HFF-Myc (cell line): ENCODE results near the gene MYH16.

Experiments
- DNase-seq: peaks from one replicate; pipeline ENCODE4 v3.0.0-alpha.2; 2011; ENCODE audit warnings: low read depth; ENCODE audit errors: extremely low read depth
- H3K4me3 ChIP-seq: replicated peaks from 2 replicates; pipeline ENCODE4 v1.5.1; 2011; ENCODE audit warnings: low read depth, mild to moderate bottlenecking, control low read depth, low read length
- TF ChIP-seq, protein P1 (sequence below): IDR thresholded peaks from 2 replicates; pipeline ENCODE4 v1.5.1; 2012; ENCODE audit warnings: mild to moderate bottlenecking, low read depth, low read length, control low read depth; ENCODE audit errors: missing control alignments

MYH16 gene

DNA sequence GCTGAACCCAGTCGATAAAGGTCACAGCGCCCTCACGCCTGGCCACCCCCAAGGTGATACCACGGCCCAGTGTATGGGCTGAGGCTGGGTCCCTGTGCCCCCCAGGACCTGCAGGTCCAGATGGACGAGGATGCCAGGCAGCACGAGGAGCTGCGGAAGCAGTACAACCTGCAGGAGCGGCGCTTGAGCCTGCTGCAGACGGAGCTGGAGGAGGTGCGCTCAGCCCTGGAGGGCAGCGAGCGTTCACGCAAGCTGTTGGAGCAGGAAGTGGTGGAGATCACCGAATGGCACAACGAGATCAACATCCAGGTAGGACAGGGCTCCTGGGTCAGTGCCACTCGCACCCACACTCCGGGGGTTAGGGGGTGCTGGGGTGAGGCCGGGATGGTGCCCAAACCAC is 28.9 kb downstream of the MYH16 start:
- H3K4me3 ChIP-seq = no peak overlapping the region
- no peak for DNase-seq
- TF ChIP-seq, protein P1, sequence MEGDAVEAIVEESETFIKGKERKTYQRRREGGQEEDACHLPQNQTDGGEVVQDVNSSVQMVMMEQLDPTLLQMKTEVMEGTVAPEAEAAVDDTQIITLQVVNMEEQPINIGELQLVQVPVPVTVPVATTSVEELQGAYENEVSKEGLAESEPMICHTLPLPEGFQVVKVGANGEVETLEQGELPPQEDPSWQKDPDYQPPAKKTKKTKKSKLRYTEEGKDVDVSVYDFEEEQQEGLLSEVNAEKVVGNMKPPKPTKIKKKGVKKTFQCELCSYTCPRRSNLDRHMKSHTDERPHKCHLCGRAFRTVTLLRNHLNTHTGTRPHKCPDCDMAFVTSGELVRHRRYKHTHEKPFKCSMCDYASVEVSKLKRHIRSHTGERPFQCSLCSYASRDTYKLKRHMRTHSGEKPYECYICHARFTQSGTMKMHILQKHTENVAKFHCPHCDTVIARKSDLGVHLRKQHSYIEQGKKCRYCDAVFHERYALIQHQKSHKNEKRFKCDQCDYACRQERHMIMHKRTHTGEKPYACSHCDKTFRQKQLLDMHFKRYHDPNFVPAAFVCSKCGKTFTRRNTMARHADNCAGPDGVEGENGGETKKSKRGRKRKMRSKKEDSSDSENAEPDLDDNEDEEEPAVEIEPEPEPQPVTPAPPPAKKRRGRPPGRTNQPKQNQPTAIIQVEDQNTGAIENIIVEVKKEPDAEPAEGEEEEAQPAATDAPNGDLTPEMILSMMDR = no peak

DNA sequence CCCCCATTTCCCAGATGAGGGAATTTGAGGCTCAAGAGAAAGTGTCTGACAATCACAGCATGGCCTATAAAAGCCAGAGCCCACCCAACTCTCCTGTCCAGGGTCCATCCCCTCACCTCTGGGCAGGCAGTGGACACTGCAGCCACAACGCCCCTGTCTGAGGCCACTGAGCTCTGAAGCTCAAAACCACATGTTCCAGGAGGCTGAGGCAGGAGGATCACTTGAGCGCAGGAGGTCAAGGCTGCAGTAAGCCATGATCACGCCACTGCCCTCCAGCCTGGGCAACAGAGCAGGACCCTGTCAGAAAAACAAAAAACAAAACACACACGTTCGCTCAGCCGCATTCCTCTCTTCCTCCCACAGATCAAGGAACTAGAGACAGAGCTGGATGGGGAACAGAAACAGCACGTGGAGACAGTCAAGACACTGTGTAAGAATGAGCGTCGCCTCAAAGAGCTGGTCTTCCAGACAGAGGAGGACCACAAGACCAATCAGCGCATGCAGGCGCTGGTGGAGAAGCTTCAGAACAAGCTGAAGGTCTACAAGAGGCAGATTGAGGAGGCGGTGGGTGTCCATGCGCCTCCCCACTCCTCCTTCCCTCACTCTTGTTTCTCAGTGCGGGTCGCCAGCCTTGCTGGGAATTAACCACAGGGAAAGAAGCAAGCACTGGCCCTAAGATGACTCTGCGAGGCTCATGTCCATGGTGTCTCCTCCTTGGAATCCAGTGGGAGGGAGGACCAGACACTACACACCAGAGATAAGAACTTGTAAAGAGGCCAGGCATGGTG is 33.0 kb downstream of the MYH16 start:
- TF ChIP-seq, protein P1 = no peak
- no peak overlapping the region for H3K4me3 ChIP-seq
- DNase-seq = no peak

- TF ChIP-seq, protein P1 = no peak
- no peak overlapping the region for H3K4me3 ChIP-seq
- DNase-seq = no peak
Observed at GRCh38 chr7:99308461-99309074, 35.9 kb downstream of the MYH16 start.

DNA sequence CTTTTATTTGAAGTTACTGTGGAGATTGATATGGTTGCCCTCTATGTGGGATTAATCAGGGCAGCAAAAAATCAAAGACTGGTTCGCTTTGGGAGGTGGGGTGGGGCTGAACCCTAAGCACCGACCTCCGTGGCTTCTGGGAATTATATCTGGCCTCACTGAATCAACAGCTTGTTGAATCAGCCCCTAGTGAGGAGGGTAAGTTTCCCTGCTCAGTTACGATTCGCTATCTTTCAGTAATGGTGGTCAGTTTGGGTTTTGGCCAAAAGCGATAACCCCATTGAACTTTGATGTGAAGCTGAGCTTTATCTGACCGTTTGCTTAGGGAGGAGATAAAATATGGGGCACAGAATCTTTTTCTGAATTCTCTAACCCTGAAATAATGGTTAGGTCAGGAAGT is 36.5 kb downstream of the MYH16 start:
- TF ChIP-seq, protein P1 = no peak
- no peak for DNase-seq
- no peak overlapping the region for H3K4me3 ChIP-seq

GRCh38 chr7:99310004-99310403 is 37.4 kb downstream of the MYH16 start:
- TF ChIP-seq, protein P1 = no peak
- DNase-seq = no peak
- H3K4me3 ChIP-seq = no peak overlapping the region

GRCh38 chr7:99311702-99312101 is 39.1 kb downstream of the MYH16 start:
- no peak for DNase-seq
- TF ChIP-seq, protein P1 = no peak
- no peak overlapping the region for H3K4me3 ChIP-seq
